Measurements from ENCODE around the gene RAB8A.
"Not testable (repeated sequence)": the region's sequence is repeated elsewhere in the genome, so short reads cannot be mapped to it uniquely, and the experiment has no call there.

RAB8A gene

GRCh38 chr19:16078759-16079707 lies 32.7 kb upstream of the RAB8A start:
- peak; percentile 99 for DNase-seq

GRCh38 chr19:16084067-16084685 lies 27.5 kb upstream of the RAB8A start:
- no peak for DNase-seq

GRCh38 chr19:16085115-16085514 lies 26.6 kb upstream of the RAB8A start:
- peak; percentile 34 for DNase-seq

- not testable (repeated sequence) for DNase-seq
These were observed 24.3 kb upstream of the RAB8A start for GRCh38 chr19:16087404-16087803.

- DNase-seq, result no peak
These were observed 23.7 kb upstream of the RAB8A start for GRCh38 chr19:16087940-16088339.

- no peak for DNase-seq
These were observed 23.2 kb upstream of the RAB8A start for GRCh38 chr19:16088351-16089009.

- no peak for DNase-seq
These were observed 22.5 kb upstream of the RAB8A start for GRCh38 chr19:16089010-16089846.

- no peak for DNase-seq
These were observed 19.9 kb upstream of the RAB8A start for GRCh38 chr19:16091546-16092475.

GRCh38 chr19:16094360-16095070 lies 17.2 kb upstream of the RAB8A start:
- DNase-seq, result peak; percentile 69

- DNase-seq, result no peak
These were observed 16.6 kb upstream of the RAB8A start for GRCh38 chr19:16095071-16095571.

GRCh38 chr19:16096280-16096855 lies 15.3 kb upstream of the RAB8A start:
- no peak for DNase-seq

GRCh38 chr19:16098416-16098768 lies 13.3 kb upstream of the RAB8A start:
- no peak for DNase-seq

- DNase-seq, result no peak
These were observed 12.9 kb upstream of the RAB8A start for GRCh38 chr19:16098821-16099220.

- DNase-seq, result not testable (repeated sequence)
These were observed 12.2 kb upstream of the RAB8A start for GRCh38 chr19:16099314-16099965.

GRCh38 chr19:16100524-16100923 lies 11.2 kb upstream of the RAB8A start:
- DNase-seq, result no peak

GRCh38 chr19:16104722-16105121 lies 7.0 kb upstream of the RAB8A start:
- no peak for DNase-seq

GRCh38 chr19:16106121-16106520 lies 5.6 kb upstream of the RAB8A start:
- DNase-seq, result no peak

GRCh38 chr19:16111909-16112752 lies 442 bp downstream of the RAB8A start:
- DNase-seq, result no peak

- no peak for DNase-seq
These were observed 1.1 kb downstream of the RAB8A start for GRCh38 chr19:16112778-16113177.
